ENCODE results near the gene ARFGEF2. TPM values are rescaled to one million over a fixed set of nuclear protein-coding genes. Genes with fewer than 3 reads are reported as not detected.
A peak's percentile ranks its signal among the peaks of the same experiment; 100 is the strongest.
"Not testable (repeated sequence)": the region's sequence is repeated elsewhere in the genome, so short reads cannot be mapped to it uniquely, and the experiment has no call there.

Gene ARFGEF2
- total and polyA plus RNA-seq, 2 experiments from 2014 or later, result 10.9 to 48.0 TPM

GRCh38 chr20:48932375-48932941 is 10.9 kb downstream of the ARFGEF2 start:
- H3K9me3 ChIP-seq (ENCODE audit: low read depth), result no peaks in the 10 kb centered on the region
- H3K4me2 ChIP-seq, result no peak overlapping the region
- H3K27ac ChIP-seq, result peak overlapping the region; percentile 62
- DNase-seq (ENCODE audit: low spot score), result peak; percentile 25
- H3K4me3 ChIP-seq, result no peak overlapping the region
- peaks cover 78% of the 10 kb centered on the region for H3K79me2 ChIP-seq
- peaks cover 6% of the 10 kb centered on the region for H3K4me1 ChIP-seq (ENCODE audit: insufficient read depth)
- H3K27me3 ChIP-seq, result no peaks in the 10 kb centered on the region
- H4K20me1 ChIP-seq (ENCODE audit: insufficient read depth, poor library complexity, severe bottlenecking), result peaks cover 76% of the 10 kb centered on the region
- H3K36me3 ChIP-seq (replicated peaks; ENCODE audit: insufficient read depth, low read depth), result no peaks in the 10 kb centered on the region
- TF ChIP-seq, protein P1, sequence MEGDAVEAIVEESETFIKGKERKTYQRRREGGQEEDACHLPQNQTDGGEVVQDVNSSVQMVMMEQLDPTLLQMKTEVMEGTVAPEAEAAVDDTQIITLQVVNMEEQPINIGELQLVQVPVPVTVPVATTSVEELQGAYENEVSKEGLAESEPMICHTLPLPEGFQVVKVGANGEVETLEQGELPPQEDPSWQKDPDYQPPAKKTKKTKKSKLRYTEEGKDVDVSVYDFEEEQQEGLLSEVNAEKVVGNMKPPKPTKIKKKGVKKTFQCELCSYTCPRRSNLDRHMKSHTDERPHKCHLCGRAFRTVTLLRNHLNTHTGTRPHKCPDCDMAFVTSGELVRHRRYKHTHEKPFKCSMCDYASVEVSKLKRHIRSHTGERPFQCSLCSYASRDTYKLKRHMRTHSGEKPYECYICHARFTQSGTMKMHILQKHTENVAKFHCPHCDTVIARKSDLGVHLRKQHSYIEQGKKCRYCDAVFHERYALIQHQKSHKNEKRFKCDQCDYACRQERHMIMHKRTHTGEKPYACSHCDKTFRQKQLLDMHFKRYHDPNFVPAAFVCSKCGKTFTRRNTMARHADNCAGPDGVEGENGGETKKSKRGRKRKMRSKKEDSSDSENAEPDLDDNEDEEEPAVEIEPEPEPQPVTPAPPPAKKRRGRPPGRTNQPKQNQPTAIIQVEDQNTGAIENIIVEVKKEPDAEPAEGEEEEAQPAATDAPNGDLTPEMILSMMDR (IDR thresholded peaks at IDR 0.05; ENCODE audit: poor library complexity), result no peak
- H2AFZ ChIP-seq, result no peak overlapping the region
- 90% methylated on average over 8 of the region's 8 CpGs for WGBS (ENCODE audit: low lambda C conversion rate, missing lambda C conversion rate)
- no peaks in the 10 kb centered on the region for H3K9me2 ChIP-seq (replicated peaks; ENCODE audit: insufficient read depth)

- peak; percentile 18 for DNase-seq (ENCODE audit: low spot score)
- Histone ChIP-seq H3K4me1 (ENCODE audit: insufficient read depth) (peaks cover 6% of the 10 kb centered on the region), H3K9me3 (ENCODE audit: low read depth) (no peaks in the 10 kb centered on the region), H3K4me2 (no peak overlapping the region), H3K36me3 (replicated peaks; ENCODE audit: insufficient read depth, low read depth) (no peaks in the 10 kb centered on the region), H2AFZ (no peak overlapping the region), H3K79me2 (peaks cover 80% of the 10 kb centered on the region), H4K20me1 (ENCODE audit: insufficient read depth, poor library complexity, severe bottlenecking) (peaks cover 78% of the 10 kb centered on the region), H3K9me2 (replicated peaks; ENCODE audit: insufficient read depth) (no peaks in the 10 kb centered on the region), H3K27ac (peak overlapping the region; percentile 62), H3K27me3 (no peaks in the 10 kb centered on the region), H3K4me3 (no peak overlapping the region)
- 85% methylated on average over 15 of the region's 15 CpGs for WGBS (ENCODE audit: low lambda C conversion rate, missing lambda C conversion rate)
- no peak for TF ChIP-seq EZH2 (IDR thresholded peaks at IDR 0.05; ENCODE audit: borderline replicate concordance)
- TF ChIP-seq, protein P1 (IDR thresholded peaks at IDR 0.05; ENCODE audit: poor library complexity), result no peak
- TF ChIP-seq EZH2phosphoT487 (IDR thresholded peaks at IDR 0.05; ENCODE audit: low read depth, severe bottlenecking, unreplicated experiment), result no peak
Observed at GRCh38 chr20:48933017-48933766, 11.7 kb downstream of the ARFGEF2 start.

GRCh38 chr20:48934273-48934877 is 12.9 kb downstream of the ARFGEF2 start:
- not testable (repeated sequence) for H3K27ac ChIP-seq; H3K4me3 ChIP-seq; H3K4me1 ChIP-seq (ENCODE audit: insufficient read depth); H3K36me3 ChIP-seq (replicated peaks; ENCODE audit: insufficient read depth, low read depth); H3K9me2 ChIP-seq (replicated peaks; ENCODE audit: insufficient read depth); H3K4me2 ChIP-seq; H3K27me3 ChIP-seq; DNase-seq (ENCODE audit: low spot score); H2AFZ ChIP-seq; H3K9me3 ChIP-seq (ENCODE audit: low read depth)
- H4K20me1 ChIP-seq (ENCODE audit: insufficient read depth, poor library complexity, severe bottlenecking), result peaks cover 84% of the 10 kb centered on the region
- WGBS (ENCODE audit: low lambda C conversion rate, missing lambda C conversion rate), result 96% methylated on average over 5 of the region's 5 CpGs
- peaks cover 84% of the 10 kb centered on the region for H3K79me2 ChIP-seq

- H3K9me3 ChIP-seq (ENCODE audit: low read depth); H3K36me3 ChIP-seq (replicated peaks; ENCODE audit: insufficient read depth, low read depth); H3K4me3 ChIP-seq; H3K4me1 ChIP-seq (ENCODE audit: insufficient read depth); H3K27me3 ChIP-seq; H3K4me2 ChIP-seq; H2AFZ ChIP-seq; H3K9me2 ChIP-seq (replicated peaks; ENCODE audit: insufficient read depth); DNase-seq (ENCODE audit: low spot score); H3K27ac ChIP-seq: not testable (repeated sequence)
- peaks cover 84% of the 10 kb centered on the region for H4K20me1 ChIP-seq (ENCODE audit: insufficient read depth, poor library complexity, severe bottlenecking)
- WGBS (ENCODE audit: low lambda C conversion rate, missing lambda C conversion rate), result 63% methylated on average over 7 of the region's 7 CpGs
- peaks cover 84% of the 10 kb centered on the region for H3K79me2 ChIP-seq
Observed at GRCh38 chr20:48934966-48935365, 13.5 kb downstream of the ARFGEF2 start.

GRCh38 chr20:48936178-48936577 is 14.7 kb downstream of the ARFGEF2 start:
- H3K4me1 ChIP-seq (ENCODE audit: insufficient read depth); H3K36me3 ChIP-seq (replicated peaks; ENCODE audit: insufficient read depth, low read depth); H3K4me3 ChIP-seq; DNase-seq (ENCODE audit: low spot score); H3K9me3 ChIP-seq (ENCODE audit: low read depth); H3K9me2 ChIP-seq (replicated peaks; ENCODE audit: insufficient read depth); H3K27ac ChIP-seq; H3K27me3 ChIP-seq; H2AFZ ChIP-seq; H3K4me2 ChIP-seq: not testable (repeated sequence)
- H4K20me1 ChIP-seq (ENCODE audit: insufficient read depth, poor library complexity, severe bottlenecking), result peaks cover 84% of the 10 kb centered on the region
- WGBS (ENCODE audit: low lambda C conversion rate, missing lambda C conversion rate), result no CpG with 5 or more reads among the region's 30 CpGs
- peaks cover 84% of the 10 kb centered on the region for H3K79me2 ChIP-seq
